IPS-20b (cell line): ENCODE data around the gene RNPEP.
"Not testable (repeated sequence)": the region's sequence is repeated elsewhere in the genome, so short reads cannot be mapped to it uniquely, and the experiment has no call there.

Source experiments
- H3K27ac ChIP-seq: one replicate; pipeline ENCODE4 v1.5.1; 2013; ENCODE audit warnings: low read length
- H3K27me3 ChIP-seq: 2 replicates; pipeline ENCODE4 v1.6.1; 2013; ENCODE audit warnings: mild to moderate bottlenecking, low read length, inconsistent platforms; ENCODE audit not compliant: insufficient read depth
- H3K36me3 ChIP-seq: 2 replicates; pipeline ENCODE4 v1.6.1; 2013; ENCODE audit warnings: low read depth, mild to moderate bottlenecking, inconsistent platforms, low read length, moderate library complexity; ENCODE audit not compliant: insufficient read depth
- H3K4me1 ChIP-seq: 2 replicates; pipeline ENCODE4 v1.6.1; 2013; ENCODE audit warnings: mild to moderate bottlenecking, control low read depth, inconsistent platforms, low read length, moderate library complexity; ENCODE audit not compliant: insufficient read depth
- H3K4me3 ChIP-seq: 2 replicates; pipeline ENCODE4 v1.5.1; 2013; ENCODE audit warnings: mild to moderate bottlenecking, low read length, inconsistent platforms
- H3K9ac ChIP-seq: 2 replicates; pipeline ENCODE4 v1.6.1; 2013; ENCODE audit warnings: low read depth, mild to moderate bottlenecking, inconsistent platforms, low read length, moderate library complexity
- H3K9me3 ChIP-seq: 2 replicates; pipeline ENCODE4 v1.6.1; 2013; ENCODE audit warnings: mild to moderate bottlenecking, low read depth, low read length, inconsistent platforms; ENCODE audit not compliant: insufficient read depth

Gene RNPEP

GRCh38 chr1:201982623-201983379 is at the start of gene RNPEP:
Gene RNPEP, plus strand, starts transcription at chr1:201982648. Its CDS starts 19 bp downstream, at chr1:201982667.
- H3K4me3 ChIP-seq = peak within 1 kb of the TSS; percentile 90

DNA sequence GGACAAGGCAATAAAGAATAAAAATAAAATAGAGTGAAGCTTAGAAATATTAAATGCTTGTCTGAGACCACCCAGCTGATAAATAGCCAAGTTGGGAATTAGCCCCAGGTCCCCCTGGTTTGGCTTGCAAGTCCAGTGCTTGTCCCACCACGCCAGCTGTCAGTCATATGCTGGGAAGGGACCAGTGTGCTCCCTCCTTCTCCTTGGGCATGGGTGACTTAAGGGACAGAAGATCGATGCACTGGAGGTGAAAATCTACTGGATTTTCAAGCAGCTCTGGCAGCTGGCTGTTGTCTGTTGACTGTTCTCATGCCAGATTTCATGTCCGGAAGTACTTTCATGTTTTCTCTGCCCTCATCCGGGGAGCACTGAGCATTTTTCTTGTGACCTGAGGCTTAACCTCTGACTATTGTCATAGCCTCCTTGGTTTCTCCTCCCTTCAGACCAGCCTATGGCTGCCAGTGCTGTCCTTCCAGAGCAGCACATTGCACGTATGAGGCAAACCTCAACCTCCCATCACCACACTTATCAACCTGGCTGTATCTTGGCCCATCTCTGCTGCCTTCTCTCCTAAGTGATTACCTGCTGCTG is 48.5 kb upstream of the RNPEP start:
- Histone ChIP-seq H3K27me3 (no peaks in the 10 kb centered on the region), H3K27ac (no peak overlapping the region), H3K9me3 (no peaks in the 10 kb centered on the region), H3K4me3 (no peak overlapping the region), H3K4me1 (no peaks in the 10 kb centered on the region), H3K9ac (no peak overlapping the region; the same call in 1 of the 2 replicates), H3K36me3 (no peaks in the 10 kb centered on the region)

More at GRCh38 chr1:201982623-201983379, at the start of gene RNPEP:
- Histone ChIP-seq H3K9ac (peak within 1 kb of the TSS; percentile 82), H3K27ac (peak within 1 kb of the TSS; percentile 27), H3K27me3 (peaks cover 13% of the 10 kb centered on the region; the same call in 1 of the 2 replicates), H3K9me3 (no peaks in the 10 kb centered on the region), H3K4me1 (peaks cover 4% of the 10 kb centered on the region; the same call in 1 of the 2 replicates), H3K36me3 (no peaks in the 10 kb centered on the region)

DNA sequence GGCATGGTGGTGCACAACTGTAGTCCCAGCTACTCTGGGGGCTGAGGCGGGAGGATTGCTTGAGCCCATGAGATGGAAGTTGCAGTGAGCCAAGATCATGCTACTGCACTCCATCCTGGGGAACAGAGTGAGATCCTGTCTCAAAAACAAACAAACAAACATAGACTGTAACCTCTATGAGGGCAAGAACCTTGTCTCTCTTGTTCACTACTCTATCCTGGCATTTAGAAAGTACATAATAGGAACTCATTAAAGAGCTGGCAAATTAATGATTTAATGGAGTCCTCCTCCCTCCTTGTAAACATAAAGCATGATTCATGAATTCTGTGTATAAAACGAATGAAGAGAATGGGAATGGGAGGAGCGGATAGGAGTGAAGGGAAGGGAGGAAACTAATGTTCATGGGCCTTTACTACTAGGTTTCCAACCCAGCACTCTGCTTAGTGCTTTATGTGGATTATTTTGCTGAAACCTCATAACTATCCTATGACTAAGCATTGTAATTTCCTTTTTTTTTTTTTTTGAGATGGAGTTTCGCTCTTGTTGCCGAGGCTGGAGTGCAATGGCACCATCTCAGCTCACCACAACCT is 44.7 kb upstream of the RNPEP start:
- H3K27me3 ChIP-seq = no peaks in the 10 kb centered on the region
- H3K4me1 ChIP-seq = peaks cover 5% of the 10 kb centered on the region; the same call in 1 of the 2 replicates
- no peak overlapping the region for H3K9ac ChIP-seq
- no peak overlapping the region for H3K27ac ChIP-seq
- no peaks in the 10 kb centered on the region for H3K36me3 ChIP-seq
- H3K9me3 ChIP-seq = no peaks in the 10 kb centered on the region
- no peak overlapping the region for H3K4me3 ChIP-seq

DNA sequence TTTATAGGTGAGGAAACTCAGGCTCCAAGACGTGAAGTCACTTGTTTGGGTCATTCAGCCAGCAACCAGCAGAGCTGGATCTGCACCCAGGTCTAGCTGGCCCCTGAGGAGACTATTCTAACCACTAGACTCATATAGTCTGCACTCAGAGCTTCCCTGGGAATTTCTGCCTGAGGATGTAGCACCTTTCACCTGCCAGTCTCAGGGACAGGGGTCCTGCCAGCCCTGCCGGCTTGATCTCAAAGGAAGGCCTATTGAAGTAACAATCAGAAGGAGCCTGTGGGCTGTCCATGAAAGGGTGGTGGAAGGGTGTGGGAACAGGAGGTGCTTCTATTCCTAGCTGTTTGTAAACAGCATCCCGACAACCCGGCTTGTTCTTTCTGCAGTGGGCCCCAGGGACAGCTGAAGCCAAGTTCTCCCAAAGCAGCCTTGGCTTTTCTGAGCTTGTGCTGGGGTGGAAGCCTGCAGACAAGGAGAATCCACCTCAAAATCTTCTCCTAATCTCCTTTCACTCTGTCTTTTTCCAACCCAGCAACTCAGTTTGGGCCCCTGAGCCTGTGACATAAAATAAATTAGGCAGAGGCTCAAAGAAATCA is 43.9 kb upstream of the RNPEP start:
- Histone ChIP-seq H3K4me3 (no peak overlapping the region), H3K9me3 (no peaks in the 10 kb centered on the region), H3K4me1 (peaks cover 5% of the 10 kb centered on the region; the same call in 1 of the 2 replicates), H3K36me3 (no peaks in the 10 kb centered on the region), H3K27ac (no peak overlapping the region), H3K27me3 (no peaks in the 10 kb centered on the region), H3K9ac (no peak overlapping the region; the same call in 1 of the 2 replicates)

DNA sequence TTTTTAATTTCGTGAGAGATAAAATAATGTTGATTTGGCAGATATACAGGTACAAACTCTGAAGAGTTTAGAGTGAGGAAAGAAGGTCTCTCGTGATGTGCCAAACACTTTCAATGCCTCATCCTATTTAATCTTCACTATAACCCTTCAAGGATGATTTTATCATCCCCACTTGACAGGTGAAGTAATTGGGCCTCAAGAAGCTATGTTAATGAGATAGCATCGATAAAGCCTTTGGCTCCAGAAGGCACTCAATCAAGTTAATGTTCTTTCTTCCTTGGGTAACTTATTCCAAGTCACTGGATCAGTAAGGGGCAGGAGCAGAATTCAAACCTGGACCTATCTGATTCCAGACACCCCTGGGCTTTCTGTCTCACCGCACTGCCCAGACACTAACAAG is 43.3 kb upstream of the RNPEP start:
- Histone ChIP-seq H3K36me3 (no peaks in the 10 kb centered on the region), H3K27ac (no peak overlapping the region), H3K27me3 (no peaks in the 10 kb centered on the region), H3K9me3 (no peaks in the 10 kb centered on the region), H3K4me1 (peaks cover 5% of the 10 kb centered on the region; the same call in 1 of the 2 replicates), H3K4me3 (no peak overlapping the region), H3K9ac (no peak overlapping the region; the same call in 1 of the 2 replicates)

- no peak overlapping the region for H3K9ac ChIP-seq
- no peaks in the 10 kb centered on the region for H3K36me3 ChIP-seq
- peaks cover 5% of the 10 kb centered on the region; the same call in 1 of the 2 replicates for H3K4me1 ChIP-seq
- H3K4me3 ChIP-seq = no peak overlapping the region
- no peaks in the 10 kb centered on the region for H3K27me3 ChIP-seq
- no peaks in the 10 kb centered on the region for H3K9me3 ChIP-seq
- H3K27ac ChIP-seq = no peak overlapping the region
Observed at GRCh38 chr1:201939574-201939973, 42.9 kb upstream of the RNPEP start.

GRCh38 chr1:201940316-201940715 is 42.1 kb upstream of the RNPEP start:
- H3K36me3 ChIP-seq, H3K27me3 ChIP-seq, H3K4me3 ChIP-seq, H3K9me3 ChIP-seq, H3K9ac ChIP-seq, H3K27ac ChIP-seq, H3K4me1 ChIP-seq: not testable (repeated sequence)

GRCh38 chr1:201941420-201942128 is 40.9 kb upstream of the RNPEP start:
- Histone ChIP-seq H3K27ac (peak overlapping the region; percentile 86), H3K27me3 (peaks cover 11% of the 10 kb centered on the region), H3K9me3 (no peaks in the 10 kb centered on the region), H3K36me3 (no peaks in the 10 kb centered on the region), H3K4me3 (peak overlapping the region; percentile 56), H3K4me1 (peaks cover 11% of the 10 kb centered on the region; the same call in 1 of the 2 replicates), H3K9ac (peak overlapping the region; percentile 80; the same call in 1 of the 2 replicates)

DNA sequence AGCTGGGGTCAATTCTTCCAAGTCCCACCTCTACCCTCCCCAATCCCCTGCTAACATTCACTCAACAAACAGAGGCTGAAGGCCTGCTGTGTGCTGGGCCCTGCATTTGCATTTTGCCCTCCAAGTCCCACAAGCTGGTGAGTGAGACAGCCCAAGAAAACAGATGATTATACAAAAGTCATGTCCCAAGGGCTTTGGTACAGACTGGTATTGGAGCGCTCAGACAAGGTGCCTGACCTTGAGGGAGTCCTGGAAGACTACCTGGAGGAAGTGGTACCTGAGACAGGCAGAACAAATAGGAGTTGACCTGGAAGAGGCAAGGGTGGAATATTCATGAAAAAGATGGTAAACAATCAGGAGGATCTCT is 40.3 kb upstream of the RNPEP start:
- peak overlapping the region; percentile 56; the same call in 1 of the 2 replicates for H3K4me3 ChIP-seq
- peak overlapping the region; percentile 86 for H3K27ac ChIP-seq
- H3K36me3 ChIP-seq = no peaks in the 10 kb centered on the region
- H3K27me3 ChIP-seq = peaks cover 16% of the 10 kb centered on the region
- H3K9me3 ChIP-seq = no peaks in the 10 kb centered on the region
- H3K4me1 ChIP-seq = peaks cover 11% of the 10 kb centered on the region; the same call in 1 of the 2 replicates
- peak overlapping the region; percentile 80; the same call in 1 of the 2 replicates for H3K9ac ChIP-seq

GRCh38 chr1:201944002-201944401 is 38.4 kb upstream of the RNPEP start:
- Histone ChIP-seq H3K9ac (no peak overlapping the region), H3K36me3 (no peaks in the 10 kb centered on the region)

DNA sequence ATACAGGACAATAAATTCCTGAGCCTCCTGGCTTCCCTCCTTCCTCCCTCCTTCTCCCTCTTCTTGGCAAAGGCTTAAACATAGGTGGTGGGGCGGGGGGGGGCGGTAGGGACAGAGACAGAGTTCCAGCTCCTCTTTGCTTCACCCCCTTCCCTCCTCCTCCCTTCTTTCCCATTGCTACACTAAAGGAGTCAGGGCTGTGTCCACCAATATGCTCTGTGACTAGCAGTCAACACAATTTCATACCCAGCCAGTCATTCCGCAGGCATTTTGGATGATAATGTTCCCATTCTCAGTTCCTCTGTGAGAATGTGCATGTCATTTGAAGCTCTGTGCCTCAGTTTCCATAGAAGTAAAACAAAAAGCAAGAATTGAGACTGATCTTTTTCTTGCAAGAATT is 37.8 kb upstream of the RNPEP start:
- Histone ChIP-seq H3K9ac (no peak overlapping the region), H3K4me1 (peaks cover 11% of the 10 kb centered on the region; the same call in 1 of the 2 replicates), H3K36me3 (no peaks in the 10 kb centered on the region), H3K27me3 (peaks cover 29% of the 10 kb centered on the region), H3K4me3 (no peak overlapping the region), H3K27ac (no peak overlapping the region), H3K9me3 (no peaks in the 10 kb centered on the region)

More at GRCh38 chr1:201944002-201944401, 38.4 kb upstream of the RNPEP start:
- no peaks in the 10 kb centered on the region for H3K9me3 ChIP-seq
- peaks cover 29% of the 10 kb centered on the region for H3K27me3 ChIP-seq
- H3K4me3 ChIP-seq = no peak overlapping the region
- no peak overlapping the region for H3K27ac ChIP-seq
- peaks cover 11% of the 10 kb centered on the region; the same call in 1 of the 2 replicates for H3K4me1 ChIP-seq
